HG02884 (cell line): Measurements from ENCODE around the gene SLC25A25.
"Not testable (repeated sequence)": the region's sequence is repeated elsewhere in the genome, so short reads cannot be mapped to it uniquely, and the experiment has no call there.

Source experiments
- ATAC-seq: cut with Tn5 transposase; IDR thresholded peaks from one replicate; pipeline ENCODE4 v1.9.1; 2021; ENCODE audit warnings: mild to moderate bottlenecking, moderate library complexity; ENCODE audit not compliant: unreplicated experiment

SLC25A25 gene

DNA sequence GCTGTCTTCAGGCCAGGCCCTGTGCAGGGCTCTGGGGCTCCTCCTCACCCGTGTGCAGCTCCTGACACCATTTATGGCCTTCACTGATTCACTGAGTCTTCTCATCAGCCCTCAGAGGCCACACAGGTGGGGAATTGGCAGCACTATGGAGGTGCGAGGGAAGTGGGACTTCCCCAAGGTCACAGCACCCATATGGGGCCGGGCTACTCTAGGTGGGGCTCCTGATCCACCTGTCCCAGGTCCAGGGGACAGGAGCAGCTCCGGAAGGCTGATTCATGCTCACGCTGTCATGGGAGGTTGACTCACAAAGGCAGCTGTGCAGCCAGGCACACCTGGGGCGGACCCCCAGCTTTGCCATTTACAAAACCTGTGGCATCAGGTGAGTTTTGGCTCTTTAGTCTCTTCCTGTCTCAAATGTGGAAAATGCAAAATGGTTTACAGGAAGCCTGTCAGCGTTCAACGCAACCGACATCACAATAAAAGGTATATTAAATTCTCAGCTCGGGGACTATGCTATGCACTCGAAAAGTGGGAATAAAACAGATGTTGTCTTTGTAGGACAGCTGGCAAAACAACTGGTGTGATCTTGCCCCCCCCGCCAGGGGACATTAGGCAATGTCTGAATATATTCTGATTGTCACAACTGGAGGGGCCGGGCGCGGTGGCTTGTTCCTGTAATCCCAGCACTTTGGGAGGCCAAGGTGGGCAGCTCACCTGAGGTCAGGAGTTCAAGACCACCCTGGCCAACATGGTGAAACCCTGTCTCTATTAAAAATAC lies 15.9 kb upstream of the SLC25A25 start:
- ATAC-seq, result no peak

DNA sequence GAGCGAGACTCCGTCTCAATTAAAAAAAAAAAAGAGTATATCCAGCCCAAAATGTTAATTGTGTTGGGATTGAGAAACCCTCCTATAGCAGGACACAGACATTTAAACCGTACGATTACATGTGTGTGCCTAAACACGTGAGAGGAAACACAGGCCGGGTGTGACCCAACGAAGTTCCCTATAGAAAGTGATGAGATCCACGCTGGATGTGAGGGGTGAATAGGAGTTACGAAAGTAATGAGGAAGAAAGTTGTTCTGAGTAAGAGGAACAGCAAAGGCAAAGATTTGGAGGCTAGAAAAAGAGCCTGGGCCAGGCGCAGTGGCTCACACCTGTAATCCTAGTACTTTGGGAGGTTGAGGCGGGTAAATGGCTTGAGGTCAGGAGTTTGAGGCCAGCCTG lies 14.5 kb upstream of the SLC25A25 start:
- ATAC-seq, result no peak

DNA sequence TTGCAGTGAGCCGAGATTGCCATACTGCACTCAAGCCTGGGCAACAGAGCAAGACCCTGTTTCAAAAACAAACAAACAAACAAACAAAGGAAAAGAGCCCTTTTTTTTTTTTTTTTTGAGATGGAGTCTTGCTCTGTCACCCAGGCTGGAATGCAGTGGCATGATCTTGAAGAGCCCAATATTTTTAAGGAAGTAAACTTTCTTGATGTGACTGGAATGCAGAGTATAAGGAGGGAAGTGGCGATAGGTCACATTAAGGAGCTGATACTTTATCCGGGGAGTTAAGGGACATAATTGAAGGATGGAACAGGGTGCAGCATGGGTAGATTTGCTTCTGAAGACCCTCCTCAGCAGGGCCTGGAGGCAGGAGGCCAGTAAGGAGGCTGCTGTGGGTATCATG lies 13.9 kb upstream of the SLC25A25 start:
- no peak for ATAC-seq

DNA sequence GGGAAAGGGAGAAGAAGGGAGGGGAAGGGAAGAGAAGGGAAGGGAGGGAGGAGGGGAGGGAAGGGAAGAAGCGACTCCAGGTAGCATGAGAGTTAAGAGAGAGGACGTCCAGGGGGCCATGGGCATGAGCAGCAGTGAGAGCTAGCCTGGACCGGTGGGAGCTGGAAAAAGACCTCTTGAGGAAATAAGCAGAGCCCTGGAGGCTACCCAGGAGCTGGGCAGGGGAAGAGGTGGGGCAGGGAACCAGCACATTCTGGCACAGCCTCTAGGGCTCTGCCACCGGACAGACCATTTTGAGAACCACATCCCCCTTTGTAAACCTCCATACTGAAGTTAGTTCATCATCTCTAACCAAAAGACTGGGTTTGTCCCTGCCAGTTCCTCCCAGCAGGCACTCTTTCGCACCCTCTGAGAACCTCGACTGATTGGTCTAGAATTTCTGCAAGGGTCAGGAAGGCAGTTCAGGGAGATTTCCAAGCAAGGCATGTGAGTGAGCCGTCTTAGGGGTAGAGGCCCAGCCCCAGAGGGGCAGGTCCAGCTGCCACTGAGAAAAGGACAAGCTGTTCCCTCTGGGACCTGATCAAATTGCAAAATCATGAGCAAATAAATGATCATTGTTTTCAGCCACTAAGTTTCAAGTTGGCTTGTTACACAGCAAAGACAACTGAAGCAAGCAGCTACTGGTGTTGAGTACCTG lies 12.5 kb upstream of the SLC25A25 start:
- ATAC-seq, result no peak

DNA sequence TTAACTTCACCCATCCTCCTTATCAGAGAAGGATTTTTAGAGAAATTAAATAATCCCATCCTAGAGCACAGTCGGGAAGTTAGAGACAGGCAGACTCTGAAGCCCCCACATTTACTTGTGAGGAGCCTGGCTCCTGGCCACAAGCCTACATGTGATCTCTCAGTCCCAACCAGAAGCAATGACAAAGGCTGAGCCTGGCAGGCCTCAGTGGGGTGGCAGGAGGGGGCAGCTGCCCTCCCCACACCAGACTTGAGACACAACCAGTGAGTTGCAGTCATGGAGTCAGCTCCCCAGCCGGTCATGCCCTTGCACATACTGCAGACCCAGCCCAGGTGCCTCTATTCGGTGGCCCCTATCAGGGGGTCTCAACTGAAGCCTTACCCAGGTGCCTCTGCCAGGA lies 11.9 kb upstream of the SLC25A25 start:
- ATAC-seq, result no peak

DNA sequence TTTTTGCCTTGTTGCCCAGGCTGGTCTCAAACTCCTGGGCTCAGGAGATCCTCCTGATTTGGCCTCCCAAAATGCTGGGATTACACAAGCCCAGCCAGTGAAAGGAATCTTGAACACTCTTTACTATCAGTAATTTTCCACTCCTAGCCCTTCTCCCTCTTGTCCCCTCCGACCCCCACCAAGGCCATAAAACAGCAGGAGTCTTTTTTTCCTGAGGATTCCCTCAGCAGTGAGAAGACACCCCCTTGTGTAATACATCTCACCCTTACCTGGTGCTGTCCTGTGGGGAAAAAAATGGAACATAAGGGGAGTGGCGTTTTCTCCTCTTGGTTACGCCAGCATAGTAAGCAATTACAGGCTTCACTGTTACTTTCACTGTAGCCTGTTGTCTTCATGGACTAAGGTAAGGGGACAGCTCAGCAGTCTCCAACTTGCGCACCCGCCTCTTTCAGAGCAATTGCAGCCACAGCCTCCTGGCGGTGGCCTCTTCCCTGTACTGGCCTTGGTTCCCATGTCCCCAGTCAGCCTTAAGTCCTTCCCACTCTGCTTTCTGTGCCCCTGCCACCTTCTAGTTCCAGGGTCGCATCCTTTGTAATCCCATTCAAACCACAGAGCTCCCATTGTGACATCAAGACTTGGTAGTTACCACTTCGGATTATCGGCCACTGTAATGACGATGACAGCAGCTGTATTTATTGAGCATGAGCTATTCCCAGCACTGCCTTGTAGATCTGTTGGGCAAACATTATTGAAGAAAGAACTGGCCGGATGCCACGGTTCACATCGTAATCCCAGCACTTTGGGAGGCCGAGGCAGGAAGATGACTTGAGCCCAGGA lies 10.9 kb upstream of the SLC25A25 start:
- no peak for ATAC-seq

DNA sequence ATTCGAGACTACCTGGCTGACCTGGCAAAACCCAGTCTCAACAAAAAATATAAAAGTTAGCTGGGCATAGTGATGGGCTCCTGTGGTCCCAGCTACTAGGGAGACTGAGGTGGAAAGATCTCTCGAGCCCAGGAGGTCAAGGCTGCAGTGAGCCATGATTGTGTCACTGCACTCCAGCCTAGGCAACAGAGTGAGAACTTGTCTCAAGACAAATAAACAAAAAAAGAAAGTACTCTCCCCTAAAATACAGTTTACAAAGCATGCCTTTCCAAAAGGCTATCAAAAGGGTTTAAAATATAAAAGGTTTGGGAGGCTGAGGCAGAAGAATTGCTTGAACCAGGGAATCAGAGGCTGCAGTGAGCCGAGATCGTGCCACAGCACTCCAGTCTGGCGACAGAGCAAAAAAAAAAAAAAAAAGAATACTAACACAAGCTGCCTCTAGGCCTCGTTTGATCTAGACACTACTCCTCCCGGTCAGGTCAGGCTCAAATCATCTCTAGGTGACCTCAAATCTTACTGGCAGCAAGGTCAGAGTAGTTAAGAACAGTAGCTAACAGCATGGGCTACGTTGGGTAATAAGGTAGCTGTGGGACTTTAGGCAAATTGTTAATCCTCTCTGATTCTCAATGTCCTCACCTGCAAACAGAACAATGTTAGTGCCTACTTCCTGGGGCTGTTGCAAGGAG lies 10.2 kb upstream of the SLC25A25 start:
- ATAC-seq, result no peak

DNA sequence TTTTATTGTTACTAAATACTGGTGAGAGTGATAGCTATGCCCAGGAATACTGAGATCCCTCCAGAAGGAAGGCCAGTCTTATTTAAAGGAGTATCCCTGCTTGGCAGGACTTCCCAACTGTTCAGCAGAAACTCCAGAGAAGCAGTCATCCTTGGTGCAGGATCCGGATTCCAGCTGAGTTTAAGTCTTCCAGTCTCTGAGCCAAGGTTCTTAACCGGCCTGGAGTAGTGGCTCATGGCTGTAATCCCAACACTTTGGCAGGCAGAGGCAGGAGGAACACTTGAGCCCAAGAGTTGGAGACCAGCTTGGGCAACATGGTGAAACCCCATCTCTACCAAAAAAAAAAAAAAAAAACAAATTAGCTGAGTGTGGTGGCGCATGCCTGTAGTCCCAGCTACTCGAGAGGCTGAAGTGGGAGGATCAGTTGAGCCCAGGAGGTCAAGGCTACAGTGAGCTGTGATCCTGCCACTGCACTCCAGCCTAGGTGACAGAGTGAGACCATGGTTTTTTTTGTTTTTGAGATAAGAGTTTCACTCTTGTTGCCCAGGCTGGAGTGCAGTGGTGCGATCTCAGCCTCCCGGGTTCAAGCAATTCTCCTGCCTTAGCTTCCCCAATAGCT lies 8.6 kb upstream of the SLC25A25 start:
- no peak for ATAC-seq

DNA sequence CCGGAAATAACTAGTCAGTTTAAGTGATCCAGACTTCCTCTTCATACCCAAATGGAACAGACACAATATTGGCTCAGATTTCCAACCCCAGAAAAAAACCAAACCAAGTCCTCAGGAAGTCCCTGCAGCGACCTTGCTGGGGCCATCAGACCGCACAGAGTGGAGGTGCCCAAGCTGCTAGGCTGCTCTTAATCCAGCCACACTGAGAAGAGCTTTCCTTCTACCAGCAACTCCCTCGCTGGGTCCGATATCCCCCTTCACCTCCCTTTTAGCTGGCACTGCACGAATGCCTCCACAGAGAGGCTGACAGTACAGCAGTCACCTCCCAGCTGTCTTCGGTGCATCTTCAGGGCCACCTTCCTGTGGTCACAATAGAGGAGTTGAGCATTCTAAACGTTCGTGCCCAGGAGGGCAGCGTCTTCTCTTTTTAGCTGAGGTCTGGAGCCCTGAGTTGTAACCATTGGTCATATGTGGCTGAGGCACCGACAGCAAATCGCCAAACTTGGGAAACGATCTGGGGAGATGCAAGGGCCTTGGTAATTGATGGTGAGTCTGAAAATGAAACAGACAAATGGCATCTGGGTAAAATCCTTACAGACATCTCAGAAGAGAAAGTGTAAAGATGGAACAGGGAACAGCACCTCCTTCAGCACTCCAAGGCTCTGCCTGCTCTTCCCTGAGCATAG lies 6.6 kb upstream of the SLC25A25 start:
- no peak for ATAC-seq

DNA sequence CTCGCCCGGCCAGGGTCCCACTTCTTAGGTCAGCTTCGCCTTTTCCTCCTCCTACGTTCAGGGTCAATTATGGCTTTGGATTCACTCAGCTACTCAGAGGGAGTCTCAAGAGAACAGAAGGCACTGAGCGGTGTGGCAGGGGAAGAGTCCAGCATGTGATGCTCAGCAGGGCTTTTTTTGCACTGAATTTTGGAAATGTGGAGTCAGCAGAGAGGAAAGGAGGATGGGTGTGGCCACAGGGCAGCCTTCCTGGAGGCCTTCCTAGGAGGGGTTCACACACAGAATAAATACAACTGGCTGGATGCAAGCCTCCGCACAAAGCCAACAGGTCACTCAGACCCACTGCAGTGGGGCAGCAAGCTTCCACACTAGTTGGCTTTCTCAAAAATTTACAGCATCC lies 5.8 kb upstream of the SLC25A25 start:
- ATAC-seq, result no peak

DNA sequence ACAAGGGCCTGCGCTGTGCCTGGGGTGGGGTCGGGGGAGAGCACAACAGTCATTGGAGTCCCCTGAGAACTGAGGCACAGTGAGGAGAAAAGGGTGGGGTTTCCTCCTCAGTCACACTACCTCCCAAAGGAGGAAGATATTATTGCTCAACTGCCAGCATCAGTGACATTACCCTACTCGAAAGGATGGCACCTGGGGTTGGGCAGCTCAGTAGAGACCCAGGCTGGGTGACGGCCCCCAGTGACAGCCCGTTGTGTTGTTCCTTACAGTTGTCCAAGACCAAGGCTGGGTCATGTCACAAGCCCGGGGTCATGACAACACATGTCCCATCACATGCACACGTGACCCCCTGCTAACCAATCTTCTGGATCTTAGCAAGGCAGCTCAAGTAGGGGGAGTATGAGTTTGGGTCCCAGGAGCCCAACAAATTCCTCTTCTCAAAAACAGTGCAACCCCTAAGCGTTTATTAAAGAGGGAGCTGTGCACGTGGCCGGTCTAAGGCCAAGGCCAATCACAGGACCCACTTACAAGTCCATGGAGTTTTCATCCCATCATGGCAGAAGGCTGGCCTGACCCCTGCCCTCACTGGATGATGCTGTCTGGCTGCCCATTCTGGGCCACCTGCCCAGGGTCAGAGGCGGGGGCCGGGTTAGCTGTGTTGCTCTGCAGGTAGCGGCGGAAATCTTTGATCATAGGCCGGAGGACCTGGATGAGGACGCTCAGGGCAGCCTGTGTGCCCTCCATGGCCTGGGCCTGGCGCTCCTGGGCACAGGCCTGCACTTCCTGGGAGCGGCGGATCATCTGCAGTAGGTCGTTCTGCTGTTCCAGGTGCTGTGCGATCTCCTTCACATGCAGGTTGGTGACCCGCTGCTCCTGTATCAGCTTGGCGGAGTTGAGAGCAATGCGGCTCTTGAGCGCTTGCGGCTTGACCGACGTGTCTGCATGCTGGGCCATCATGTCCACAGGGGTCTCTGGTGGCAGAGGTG lies 4.9 kb upstream of the SLC25A25 start:
- no peak for ATAC-seq

DNA sequence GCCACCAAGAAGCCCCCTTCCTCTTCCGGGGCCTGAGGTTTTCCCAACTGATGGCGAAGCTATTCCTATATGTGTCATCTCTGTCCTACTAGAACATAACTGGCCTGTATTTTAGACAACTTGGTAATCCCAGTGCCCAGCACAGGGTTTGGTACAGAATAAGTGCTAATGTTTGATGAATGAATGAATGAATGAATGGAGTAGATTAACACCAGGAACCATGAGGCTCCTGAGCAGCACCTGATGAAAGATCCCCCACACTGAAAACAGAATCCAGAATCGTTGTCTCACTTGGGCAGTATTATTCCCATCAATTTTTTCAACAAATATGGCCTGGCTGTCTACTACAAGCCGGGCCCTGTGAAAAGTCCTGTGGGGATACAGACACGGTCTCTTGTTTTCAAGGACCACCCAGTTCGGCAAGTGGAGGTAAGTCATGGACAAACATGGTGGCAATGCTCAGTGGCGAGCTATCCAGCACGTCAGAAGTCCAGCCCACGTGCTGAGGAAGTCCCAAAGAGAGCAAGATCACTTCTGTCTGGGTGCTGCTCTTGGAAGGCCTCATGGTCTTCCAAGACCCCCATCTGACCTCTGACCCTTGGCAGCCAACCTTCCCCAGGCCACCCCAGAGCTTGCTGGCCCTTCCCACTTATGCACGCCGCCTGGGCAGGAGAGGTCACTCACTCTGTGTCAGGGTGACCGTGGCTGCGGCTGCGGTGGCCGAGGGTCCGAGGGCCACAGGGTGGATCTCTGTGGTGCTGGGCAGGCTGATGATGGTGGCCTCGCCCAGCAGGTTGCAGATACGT lies 1.9 kb upstream of the SLC25A25 start:
- no peak for ATAC-seq

DNA sequence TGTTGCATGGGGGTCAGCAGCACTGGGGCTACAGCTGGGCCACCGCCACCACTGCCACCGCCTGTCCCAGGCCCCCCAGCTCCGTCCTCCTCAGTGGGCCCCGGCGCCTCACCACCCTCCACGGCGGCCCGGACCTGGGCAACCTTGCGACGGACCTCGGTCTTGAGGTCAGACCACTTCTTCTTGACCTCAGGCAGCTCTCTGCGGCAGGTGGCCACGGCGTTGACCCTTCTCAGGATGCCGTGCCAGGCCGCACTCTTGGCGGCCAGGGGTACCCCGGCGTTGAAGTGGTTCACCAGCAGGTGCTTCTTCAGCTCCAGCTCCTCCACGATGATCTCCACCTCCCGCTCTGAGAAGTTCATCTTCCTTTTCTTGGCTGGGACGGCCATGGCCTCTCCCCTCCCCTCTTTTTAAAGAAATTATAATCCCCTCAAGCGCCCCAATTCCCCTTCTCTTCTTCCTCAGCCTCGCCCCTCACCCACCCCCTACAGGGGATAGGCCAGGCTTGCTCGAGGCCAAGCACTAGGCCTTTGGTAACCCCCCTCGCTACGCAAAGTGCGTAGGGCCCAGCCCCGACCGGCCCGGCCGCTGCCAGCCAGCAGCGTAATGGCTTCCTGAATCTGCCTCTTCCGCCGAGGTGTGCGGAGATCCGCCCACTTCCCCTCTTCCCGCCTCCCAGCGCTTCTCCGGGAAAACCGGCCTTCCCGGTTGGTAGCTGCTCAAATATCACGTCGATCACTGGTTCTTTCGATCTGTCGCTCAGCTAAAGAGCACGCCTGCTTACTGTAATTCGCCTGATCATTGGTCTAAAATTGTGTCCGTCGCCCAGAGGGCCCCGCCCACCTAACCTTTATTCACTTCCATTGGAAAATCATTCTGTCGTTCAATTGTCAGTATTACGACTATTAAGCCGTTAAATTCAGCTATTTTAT lies 1.1 kb upstream of the SLC25A25 start, which contains the start of gene NAIF1:
Gene NAIF1 (minus strand): TSS at position 608 of the 932 bp plus-strand sequence. CDS start 219 bp downstream, at position 389.
- peak; percentile 59 for ATAC-seq

DNA sequence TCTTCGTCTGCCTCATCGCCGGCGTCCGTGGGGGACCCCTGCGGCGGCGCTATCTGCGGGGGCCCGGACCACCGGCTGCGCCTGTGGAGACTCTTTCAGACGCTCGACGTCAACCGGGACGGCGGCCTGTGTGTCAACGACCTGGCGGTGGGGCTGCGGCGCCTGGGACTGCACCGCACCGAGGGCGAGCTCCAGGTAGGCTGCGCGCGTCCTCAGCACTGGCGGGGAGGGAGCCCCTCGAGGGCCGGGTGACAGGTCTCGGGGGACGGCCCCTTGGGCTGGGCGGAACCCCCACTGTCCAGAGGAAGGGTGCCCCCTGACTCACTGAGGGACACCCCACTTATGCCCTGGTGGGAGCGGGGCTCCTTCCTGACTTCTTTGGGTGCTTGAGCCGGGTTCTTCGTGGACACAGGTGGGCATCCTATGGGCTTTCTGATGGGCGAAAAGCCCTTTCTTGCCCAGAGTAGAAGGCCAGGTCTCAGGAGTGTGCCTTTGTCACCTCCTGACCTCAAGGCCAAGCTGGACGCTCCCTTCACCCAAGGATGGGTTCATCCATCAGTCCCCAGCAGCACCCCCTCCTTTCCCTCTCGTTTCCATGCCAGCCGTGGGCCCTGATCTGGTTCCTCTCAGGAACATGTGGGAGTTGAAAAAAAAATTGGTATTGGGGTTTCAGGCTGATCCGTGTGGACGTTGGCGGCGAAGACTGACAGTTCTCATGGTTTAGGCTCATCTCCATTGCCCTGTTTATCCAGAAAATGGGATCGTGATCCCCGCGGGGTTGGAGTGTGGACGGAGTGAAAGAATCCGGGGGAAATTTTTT lies 564 bp downstream of the SLC25A25 start:
- peak; percentile 3 for ATAC-seq

DNA sequence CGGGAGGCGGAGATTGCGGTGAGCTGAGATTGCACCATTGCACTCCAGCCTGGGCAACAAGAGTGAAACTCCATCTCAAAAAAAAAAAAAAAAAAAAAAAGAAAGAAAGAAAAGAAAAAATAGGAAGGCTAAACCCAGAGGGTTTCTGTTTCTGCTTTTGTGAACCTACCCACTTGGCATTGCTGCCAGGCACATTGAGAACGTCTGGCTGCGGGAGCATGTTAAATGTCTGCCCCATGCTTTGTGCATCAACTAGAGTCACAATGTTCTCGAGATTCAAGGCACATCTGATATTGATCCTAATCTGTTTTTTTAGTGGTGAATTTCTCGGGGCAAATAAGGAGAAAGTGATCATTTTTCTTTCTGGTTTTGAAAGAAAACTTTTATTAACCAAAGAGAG lies 2.8 kb downstream of the SLC25A25 start:
- no peak for ATAC-seq

DNA sequence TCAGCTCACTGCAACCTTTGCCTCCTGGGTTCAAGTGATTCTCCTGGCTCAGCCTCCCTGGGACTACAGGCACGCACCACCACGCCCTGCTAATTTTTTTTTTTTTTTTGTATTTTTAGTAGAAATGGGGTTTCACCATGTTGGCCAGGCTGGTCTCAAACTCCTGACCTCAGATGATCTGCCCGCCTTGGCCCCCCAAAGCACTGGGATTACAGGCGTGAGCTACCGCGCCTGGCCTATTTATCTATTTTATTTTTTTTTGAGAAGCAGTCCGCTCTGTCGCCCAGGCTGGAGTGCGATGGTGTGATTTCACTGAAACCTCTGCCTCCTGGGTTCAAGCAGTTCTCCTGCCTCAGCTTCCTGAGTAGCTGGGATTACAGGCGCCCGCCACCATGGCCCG lies 3.4 kb downstream of the SLC25A25 start:
- ATAC-seq, result not testable (repeated sequence)
